Activated gamma-delta T cell (primary cell): ENCODE data around the gene SPATA31A6.
"Not testable (repeated sequence)": the region's sequence is repeated elsewhere in the genome, so short reads cannot be mapped to it uniquely, and the experiment has no call there.

ENCODE experiments used
- DNase-seq: peaks from one replicate; lab custom pipeline; 2025; lab: John Stamatoyannopoulos, UW
- total RNA-seq, 2 donors: gene quantifications; one replicate each; lab custom pipeline; 2026; lab: John Stamatoyannopoulos, UW

Gene SPATA31A6
- total RNA-seq, result 0 to 0.13 reads per million in 2 donors

DNA sequence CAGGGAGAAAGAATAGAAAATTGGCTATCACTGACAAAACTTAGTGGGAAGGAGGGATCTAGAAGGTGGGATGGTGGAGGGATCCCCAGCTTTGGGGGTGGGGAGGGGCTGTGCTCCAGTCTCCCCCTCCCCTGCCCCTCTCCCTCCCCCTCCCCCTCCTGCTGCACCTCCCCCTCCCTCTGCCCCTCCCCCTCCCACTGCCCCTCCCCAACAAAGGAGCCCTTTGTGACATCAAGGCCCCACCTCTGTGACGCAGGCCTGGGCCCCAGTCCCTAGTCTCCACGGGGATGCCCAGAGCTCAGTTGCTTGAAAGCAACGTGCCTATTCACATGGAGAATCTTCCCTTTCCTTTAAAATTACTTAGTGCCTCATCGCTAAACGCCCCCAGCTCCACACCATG, at the start of gene SPATA31A6:
TSS of gene SPATA31A6 (plus strand) at position 301 of the 400 bp plus-strand sequence. CDS start at position 330, 29 bp downstream.
- not testable (repeated sequence) for DNase-seq

GRCh38 chr9:42160299-42160698, 23.2 kb upstream of the SPATA31A6 start:
- DNase-seq, result not testable (repeated sequence)

DNA sequence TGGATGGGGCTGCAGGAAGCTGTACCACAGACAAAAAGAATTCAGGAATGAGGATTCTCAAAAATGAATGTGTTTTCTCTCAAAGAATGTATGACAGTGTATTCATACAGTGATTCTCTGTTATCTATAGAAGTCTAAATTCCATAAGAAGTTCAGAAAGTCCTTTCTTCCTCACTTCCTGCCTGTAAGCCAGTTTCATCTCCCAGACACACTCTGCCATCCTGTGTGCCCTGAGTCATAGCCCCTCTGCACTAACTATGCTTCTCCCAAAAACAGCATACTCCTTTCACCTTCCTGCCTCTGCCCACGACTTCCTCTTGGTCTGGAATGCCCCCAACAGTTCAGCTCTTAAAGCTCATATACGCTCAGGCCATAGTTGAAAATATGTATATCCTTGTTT, 36.4 kb downstream of the SPATA31A6 start:
- DNase-seq, result not testable (repeated sequence)

DNA sequence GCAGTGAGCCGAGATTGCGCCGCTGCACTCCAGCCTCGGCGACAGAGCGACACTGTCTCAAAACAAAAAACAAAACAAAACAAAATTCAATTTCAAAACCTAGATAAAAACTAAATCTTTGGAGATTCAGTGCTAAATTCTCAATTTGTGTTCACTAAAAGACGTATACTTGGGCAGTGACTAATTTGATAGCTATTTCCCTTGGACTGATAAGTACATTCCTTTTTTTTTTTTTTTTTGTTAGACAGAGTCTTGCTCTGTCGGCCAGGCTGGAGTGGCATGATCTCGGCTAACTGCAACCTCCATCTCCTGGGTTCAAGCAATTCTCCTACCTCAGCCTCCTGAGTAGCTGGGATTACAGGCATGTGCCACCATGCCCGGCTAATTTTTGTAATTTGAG, 39.8 kb downstream of the SPATA31A6 start:
- DNase-seq, result not testable (repeated sequence)

GRCh38 chr9:42233031-42233430, 49.6 kb downstream of the SPATA31A6 start:
- DNase-seq, result not testable (repeated sequence)

- not testable (repeated sequence) for DNase-seq
Measured at GRCh38 chr9:42234610-42235009, 51.2 kb downstream of the SPATA31A6 start.

- DNase-seq, result not testable (repeated sequence)
Measured at GRCh38 chr9:42235352-42235991, 52.0 kb downstream of the SPATA31A6 start.

DNA sequence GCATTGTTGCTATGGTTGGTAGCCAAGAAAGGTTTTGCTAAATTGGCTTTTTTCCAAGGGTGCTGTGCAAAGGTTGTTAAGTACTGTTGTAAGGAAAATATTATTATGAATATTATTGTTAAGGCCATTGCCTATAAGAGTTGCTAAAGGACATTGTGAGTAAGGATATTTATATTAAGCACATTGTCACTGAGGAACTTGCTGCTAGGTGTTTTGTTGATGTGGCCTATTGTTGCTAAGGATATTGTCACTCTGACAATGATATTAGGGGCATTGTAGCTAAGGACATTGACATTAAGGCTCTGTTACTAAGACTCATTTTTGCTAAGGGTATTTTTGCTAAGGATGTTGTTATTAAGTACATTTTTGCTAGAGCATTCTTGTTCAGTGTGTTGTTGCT, 52.6 kb downstream of the SPATA31A6 start:
- DNase-seq, result not testable (repeated sequence)

DNA sequence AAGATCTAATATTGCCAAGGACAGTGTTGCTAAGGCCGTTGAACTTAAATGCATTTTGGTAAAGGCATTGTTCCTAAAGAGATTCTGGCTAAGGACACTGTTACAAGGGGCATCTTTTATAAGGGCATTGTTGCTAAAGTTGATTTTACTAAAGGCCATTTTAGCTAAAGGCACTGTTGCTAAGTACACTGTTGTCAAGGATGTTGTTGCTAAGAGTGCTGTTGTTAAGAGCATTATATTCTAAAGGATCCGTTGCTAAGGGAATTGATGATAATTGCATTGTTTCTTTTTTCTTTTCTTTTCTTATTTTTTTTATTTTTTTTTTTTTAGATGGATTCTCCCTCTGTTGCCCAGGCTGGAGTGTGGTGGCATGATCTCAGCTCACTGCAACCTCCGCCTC, 53.9 kb downstream of the SPATA31A6 start:
- DNase-seq, result not testable (repeated sequence)

DNA sequence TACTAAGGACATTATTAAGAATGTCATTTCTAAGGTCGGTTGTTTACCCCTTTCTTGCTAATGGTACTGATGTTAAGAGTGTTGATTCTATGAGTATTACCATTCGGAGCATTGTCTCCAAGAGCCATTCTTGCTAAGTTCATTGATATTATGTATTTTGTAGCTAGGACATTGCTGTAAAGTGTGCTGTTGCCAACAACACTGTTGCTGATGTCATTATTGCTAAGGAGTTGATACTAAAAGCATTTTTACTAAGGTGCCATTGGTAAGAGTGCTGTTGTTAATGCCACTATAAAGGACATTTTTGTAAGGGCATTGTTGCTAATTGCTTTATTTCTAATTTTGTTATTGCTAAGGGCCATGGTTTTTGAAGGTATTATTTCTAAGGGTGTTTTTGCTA, 55.4 kb downstream of the SPATA31A6 start:
- DNase-seq, result not testable (repeated sequence)
